ENCODE measurements around the gene TANGO2. TPM values are rescaled to one million over a fixed set of nuclear protein-coding genes. Genes with fewer than 3 reads are reported as not detected.

The TANGO2 gene
- total and polyA plus RNA-seq, 9 of the 15 experiments (the other 6 are each of a cell fraction or from before 2014, with no cell fraction given): 15.5 to 94.9 (median 70.1) TPM

GRCh38 chr22:19986410-19987341 is 34.2 kb upstream of the TANGO2 start (continued):
- TF ChIP-seq FOXA3 (CRISPR knock-in tag; conservative IDR thresholded peaks at IDR 0.05 in 1 of 2, IDR thresholded peaks at IDR 0.05 in 1 of 2) (no peak), HDAC6 (IDR thresholded peaks at IDR 0.05; ENCODE audit: low read depth, low read length) (peak; percentile 74; the same call in 1 of the 2 replicates), ETS1 (conservative IDR thresholded peaks at IDR 0.05; ENCODE audit: control insufficient read depth, low read depth, low read length) (peak; percentile 91; the same call in 1 of the 2 replicates), ZBTB11 (CRISPR knock-in tag; IDR thresholded peaks at IDR 0.05) (peak in 1 of 3 experiments; percentile 34; a peak in 2 of 6 replicates), ATF1 (CRISPR knock-in tag; IDR thresholded peaks at IDR 0.05) (no peak; the same call in 1 of the 2 replicates), ATF1 (tag; IDR thresholded peaks at IDR 0.05) (peak; percentile 78), SIN3A (IDR thresholded peaks at IDR 0.05; ENCODE audit: borderline replicate concordance in 2 of 2, control insufficient read depth in 1 of 2, low read depth in 2 of 2, low read length in 2 of 2) (peak; percentile 59 to 65; a peak in 2 of 4 replicates), POU5F1 (IDR thresholded peaks at IDR 0.05; ENCODE audit: borderline replicate concordance, low read depth, low read length, partially characterized antibody) (peak; percentile 73), CEBPB (tag; IDR thresholded peaks at IDR 0.05) (no peak), RFX5 (IDR thresholded peaks at IDR 0.05; ENCODE audit: low read depth, low read length) (0 out of 2 replicates have a peak, but pooled peaks have one; percentile 7), ATF3 (IDR thresholded peaks at IDR 0.05) (no peak), ATF3 (CRISPR knock-in tag; conservative IDR thresholded peaks at IDR 0.05) (no peak), RFX1 (IDR thresholded peaks at IDR 0.05) (no peak), ZNF584 (CRISPR knock-in tag; IDR thresholded peaks at IDR 0.05; ENCODE audit: low read depth) (no peak), ZBTB33 (CRISPR knock-in tag; IDR thresholded peaks at IDR 0.05) (no peak), ZEB2 (IDR thresholded peaks at IDR 0.05) (peak; percentile 41; the same call in 1 of the 2 replicates), SMARCE1 (IDR thresholded peaks at IDR 0.05) (no peak; the same call in 1 of the 2 replicates), WHSC1 (IDR thresholded peaks at IDR 0.05; ENCODE audit: low read length) (no peak), LEF1 (IDR thresholded peaks at IDR 0.05) (no peak)

Measured in K562 (cell line).